Smooth muscle cell (in vitro differentiated cells): ENCODE measurements around the gene PLEKHH2. TPM values are rescaled to one million over a fixed set of nuclear protein-coding genes. Genes with fewer than 3 reads are reported as not detected.
"Not testable (repeated sequence)": the region's sequence is repeated elsewhere in the genome, so short reads cannot be mapped to it uniquely, and the experiment has no call there.

Experiments
- DNase-seq: peaks from one replicate; lab custom pipeline; 2025; ENCODE audit not compliant: unreplicated experiment; lab: John Stamatoyannopoulos, UW
- H2AFZ ChIP-seq: fragments of 200-600 bp; sonication (generic); 2 replicates; pipeline ENCODE4 v1.6.0; 2016; ENCODE audit warnings: antibody characterized with exemption, low read depth, mild to moderate bottlenecking
- H3F3A ChIP-seq: fragments of 200-600 bp; sonication (generic); 2 replicates; pipeline ENCODE4 v1.6.0; 2017; ENCODE audit warnings: antibody characterized with exemption, low read depth
- H3K27ac ChIP-seq: fragments of 200-600 bp; sonication (generic); 2 replicates; pipeline ENCODE4 v1.5.1; 2016; ENCODE audit warnings: low read depth, mild to moderate bottlenecking
- H3K27me3 ChIP-seq: fragments of 200-600 bp; sonication (generic); 2 replicates; pipeline ENCODE4 v1.6.1; 2016; ENCODE audit warnings: low read depth, mild to moderate bottlenecking
- H3K36me3 ChIP-seq: fragments of 200-600 bp; sonication (generic); 2 replicates; pipeline ENCODE4 v1.5.1; 2016; ENCODE audit warnings: low read depth
- H3K4me1 ChIP-seq: fragments of 200-600 bp; sonication (generic); 2 replicates; pipeline ENCODE4 v1.5.1; 2016; ENCODE audit warnings: low read depth
- H3K4me2 ChIP-seq: fragments of 200-600 bp; sonication (generic); 2 replicates; pipeline ENCODE4 v1.6.0; 2016; ENCODE audit warnings: mild to moderate bottlenecking
- H3K4me3 ChIP-seq: fragments of 200-600 bp; sonication (generic); 2 replicates; pipeline ENCODE4 v1.5.1; 2016; ENCODE audit warnings: mild to moderate bottlenecking
- H3K79me2 ChIP-seq: fragments of 200-600 bp; sonication (generic); 2 replicates; pipeline ENCODE4 v1.6.0; 2016; ENCODE audit warnings: low read depth, mild to moderate bottlenecking
- H3K9ac ChIP-seq: fragments of 200-600 bp; sonication (generic); 2 replicates; pipeline ENCODE4 v1.6.0; 2016; ENCODE audit warnings: low read depth
- H3K9me3 ChIP-seq: fragments of 200-600 bp; sonication (generic); replicated peaks from 2 replicates; pipeline ENCODE4 v1.5.1; 2016; ENCODE audit warnings: low read depth
- H4K20me1 ChIP-seq: fragments of 200-600 bp; sonication (generic); 2 replicates; pipeline ENCODE4 v1.6.0; 2016; ENCODE audit warnings: low read depth
- CTCF ChIP-seq: fragments of 200-600 bp; sonication (generic); IDR thresholded peaks from 2 replicates; pipeline ENCODE4 v1.5.1; 2017; ENCODE audit warnings: borderline replicate concordance, mild to moderate bottlenecking, antibody characterized with exemption; ENCODE audit not compliant: insufficient read depth, poor library complexity, severe bottlenecking
- WGBS: methylation state at CpG from one replicate; pipeline ENCODE4 v1.1.7; 2016; ENCODE audit warnings: low lambda C conversion rate; 5-methylcytosine and 5-hydroxymethylcytosine counted together
- polyA plus RNA-seq: library from polyadenylated mRNA; unstranded; fragments of >200 nt; fragmentation: Nextera tagmentation; extraction: Ambion mirVana; gene quantifications from 2 replicates; pipeline ENCODE4 v1.2.1, GENCODE V29; 2016
- total RNA-seq: library from RNA; depleted of rRNA; stranded (reverse); fragments of >200 nt; gene quantifications from 2 replicates; pipeline ENCODE4 v1.2.3, GENCODE V29; 2014

Gene PLEKHH2
- total and polyA plus RNA-seq, 2 experiments from 2014 or later: 0.69 to 2.1 TPM

- H3F3A ChIP-seq: no peaks in the 10 kb centered on the region
- peak within 1 kb of the TSS; percentile 86 for H3K4me2 ChIP-seq
- no peaks in the 10 kb centered on the region for H3K9me3 ChIP-seq
- DNase-seq: peak; percentile 87
- H3K27ac ChIP-seq: peak within 1 kb of the TSS; percentile 93
- H2AFZ ChIP-seq: peak within 1 kb of the TSS; percentile 88
- H3K27me3 ChIP-seq: no peaks in the 10 kb centered on the region
- H4K20me1 ChIP-seq: no peaks in the 10 kb centered on the region
- H3K4me1 ChIP-seq: peaks cover 7% of the 10 kb centered on the region
- H3K9ac ChIP-seq: peak within 1 kb of the TSS; percentile 92
- WGBS: under 1% methylated on average over 52 of the region's 52 CpGs
- peak within 1 kb of the TSS; percentile 85 for H3K4me3 ChIP-seq
- no peak for TF ChIP-seq CTCF
- H3K36me3 ChIP-seq: no peaks in the 10 kb centered on the region
- H3K79me2 ChIP-seq: peaks cover 13% of the 10 kb centered on the region
Observed at GRCh38 chr2:43595603-43596412, 41.3 kb upstream of the PLEKHH2 start, which contains the start of gene THADA. Gene THADA (minus strand): TSS chr2:43596038. CDS start chr2:43592392, 3,646 bp downstream.

- H3K9ac ChIP-seq, H3K27me3 ChIP-seq, H4K20me1 ChIP-seq, H3F3A ChIP-seq, H3K9me3 ChIP-seq, H2AFZ ChIP-seq, H3K4me1 ChIP-seq, H3K36me3 ChIP-seq, DNase-seq, H3K4me2 ChIP-seq, H3K27ac ChIP-seq, H3K4me3 ChIP-seq, H3K79me2 ChIP-seq: not testable (repeated sequence)
- 79% methylated on average over 1 of the region's 1 CpG for WGBS
Observed at GRCh38 chr2:43600596-43600995, 36.5 kb upstream of the PLEKHH2 start.

- no peaks in the 10 kb centered on the region for H3K27me3 ChIP-seq
- H3F3A ChIP-seq: no peaks in the 10 kb centered on the region
- H2AFZ ChIP-seq: no peak overlapping the region
- H4K20me1 ChIP-seq: no peaks in the 10 kb centered on the region
- no peaks in the 10 kb centered on the region for H3K79me2 ChIP-seq
- H3K9ac ChIP-seq: no peak overlapping the region
- no peak overlapping the region for H3K27ac ChIP-seq
- WGBS: 72% methylated on average over 4 of the region's 4 CpGs
- H3K4me2 ChIP-seq: no peak overlapping the region
- peaks cover 8% of the 10 kb centered on the region for H3K4me1 ChIP-seq
- H3K36me3 ChIP-seq: no peaks in the 10 kb centered on the region
- no peak for DNase-seq
- no peaks in the 10 kb centered on the region for H3K9me3 ChIP-seq
- no peak overlapping the region for H3K4me3 ChIP-seq
- no peak for TF ChIP-seq CTCF
Observed at GRCh38 chr2:43604674-43605073, 32.4 kb upstream of the PLEKHH2 start.

GRCh38 chr2:43605079-43605655 is 31.9 kb upstream of the PLEKHH2 start:
- no peaks in the 10 kb centered on the region for H4K20me1 ChIP-seq
- no peak overlapping the region for H2AFZ ChIP-seq
- no peaks in the 10 kb centered on the region for H3K36me3 ChIP-seq
- no peaks in the 10 kb centered on the region for H3K27me3 ChIP-seq
- 11% methylated on average over 2 of the region's 2 CpGs for WGBS
- H3K27ac ChIP-seq: no peak overlapping the region
- peaks cover 8% of the 10 kb centered on the region for H3K4me1 ChIP-seq
- DNase-seq: no peak
- no peak overlapping the region for H3K9ac ChIP-seq
- no peaks in the 10 kb centered on the region for H3K9me3 ChIP-seq
- H3F3A ChIP-seq: no peaks in the 10 kb centered on the region
- H3K79me2 ChIP-seq: no peaks in the 10 kb centered on the region
- TF ChIP-seq CTCF: peak; percentile 39
- H3K4me2 ChIP-seq: no peak overlapping the region
- H3K4me3 ChIP-seq: no peak overlapping the region
